HepG2 (cell line): ENCODE data around the gene NEURL3. TPM values are rescaled to one million over a fixed set of nuclear protein-coding genes. Genes with fewer than 3 reads are reported as not detected.

ENCODE experiments used
- ATAC-seq: fragments of 200-7000 bp; cut with Tn5 transposase; 3 replicates; pipeline ENCODE4 v1.9.1; 2020; ENCODE audit warnings: mild to moderate bottlenecking, moderate library complexity
- BruUV-seq: library from RNA; stranded (reverse); fragments of 400-500 nt; replicated peaks from 2 replicates; lab custom pipeline; 2021; lab: Mats Ljungman, UMichigan
- CTCF ChIA-PET: fragments of 300-600 bp; formaldehyde crosslinking; extraction: SDS; loops from one replicate; lab custom pipeline; 2021; ENCODE audit warnings: low total read pairs, inconsistent platforms, low intra/inter-chr PET ratio; lab: Yijun Ruan, JAX
- POLR2A ChIA-PET: fragments of 350-600 bp; sonication (Branson Sonifier 250); formaldehyde crosslinking; loops from one replicate; lab custom pipeline; 2020; ENCODE audit warnings: antibody characterized with exemption, inconsistent platforms; lab: Yijun Ruan, JAX
- DNase-seq: peaks from one replicate; pipeline ENCODE4 v3.0.0-alpha.2; 2015; ENCODE audit warnings: low spot score
- FAIRE-seq: peaks from 3 replicates; lab custom pipeline; 2011; peaks lifted over from hg19 to GRCh38; lab: Jason Lieb, UNC
- H2AFZ ChIP-seq: one replicate; pipeline ENCODE4 v1.6.1; 2011; ENCODE audit warnings: low read length, inconsistent platforms
- H3K27ac ChIP-seq: fragments of 300-600 bp; 3 replicates; pipeline ENCODE4 v1.8.0; 2011; ENCODE audit warnings: mixed run types, mild to moderate bottlenecking, mixed read lengths, low read length, inconsistent platforms; ENCODE audit not compliant: insufficient read depth; ENCODE audit errors: extremely low read length
- H3K27me3 ChIP-seq, 2 experiments: fragments of 200-600 bp in 1 of 2; 2 replicates in 1 of 2; 3 replicates in 1 of 2; pipeline versions ENCODE4 v1.6.0 to v1.8.0; 2011; ENCODE audit warnings: low read length in 2 of 2, mild to moderate bottlenecking in 2 of 2, moderate library complexity in 2 of 2, inconsistent platforms in 1 of 2; ENCODE audit not compliant: insufficient read depth in 2 of 2, control insufficient read depth in 1 of 2
- H3K36me3 ChIP-seq, 2 experiments: fragments of 200-600 bp in 1 of 2; replicated peaks in 1 of 2; 2 replicates in 1 of 2; 3 replicates in 1 of 2; pipeline versions ENCODE4 v1.5.1 to v1.8.0; 2011; ENCODE audit warnings: low read length in 2 of 2, inconsistent platforms in 1 of 2; ENCODE audit not compliant: insufficient read depth in 2 of 2, control insufficient read depth in 1 of 2
- H3K4me1 ChIP-seq: 2 replicates; pipeline ENCODE4 v1.5.1; 2012; ENCODE audit warnings: low read length, inconsistent platforms; ENCODE audit not compliant: insufficient read depth
- H3K4me2 ChIP-seq: 2 replicates; pipeline ENCODE4 v1.6.0; 2011; ENCODE audit warnings: low read depth, low read length, inconsistent platforms
- H3K4me3 ChIP-seq, 3 experiments: fragments of 200-600 bp in 1 of 3; sonication (generic), shearing (Covaris generic) in 1 of 3; replicated peaks in 1 of 3; 2 replicates each; pipeline ENCODE4 v1.5.1; 2011 to 2016; ENCODE audit warnings: low read length in 3 of 3, inconsistent platforms in 2 of 3, low read depth in 2 of 3, mild to moderate bottlenecking in 2 of 3, control low read depth in 1 of 3, mixed read lengths in 1 of 3; ENCODE audit not compliant: insufficient read depth in 1 of 3
- H3K79me2 ChIP-seq: one replicate; pipeline ENCODE4 v1.6.1; 2011; ENCODE audit warnings: low read length, inconsistent platforms; ENCODE audit not compliant: insufficient read depth
- H3K9ac ChIP-seq: 2 replicates; pipeline ENCODE4 v1.6.0; 2011; ENCODE audit warnings: mild to moderate bottlenecking, low read depth, low read length, inconsistent platforms; ENCODE audit not compliant: insufficient read depth
- H3K9me3 ChIP-seq: 2 replicates; pipeline ENCODE4 v1.5.1; 2012; ENCODE audit warnings: mild to moderate bottlenecking, low read length
- H4K20me1 ChIP-seq: 2 replicates; pipeline ENCODE4 v1.6.0; 2011; ENCODE audit warnings: inconsistent platforms, mild to moderate bottlenecking, low read length, moderate library complexity; ENCODE audit not compliant: insufficient read depth
- CHD4 ChIP-seq: fragments of 200-600 bp; sonication (generic); IDR thresholded peaks from 2 replicates; pipeline ENCODE4 v1.7.0; 2017; ENCODE audit warnings: mild to moderate bottlenecking, low read length, borderline replicate concordance
- HIVEP1 ChIP-seq: sonication (generic); formaldehyde crosslinking; IDR thresholded peaks from 2 replicates; pipeline ENCODE4 v1.4.0; 2020; ENCODE audit warnings: mild to moderate bottlenecking, missing genetic modification reagents
- HNRNPK ChIP-seq: fragments of 200-400 bp; formaldehyde crosslinking; IDR thresholded peaks from 2 replicates; pipeline ENCODE4 v1.6.1; 2018; ENCODE audit warnings: low read length, low read depth, moderate library complexity, mild to moderate bottlenecking; ENCODE audit not compliant: poor library complexity, severe bottlenecking
- HNRNPLL ChIP-seq: fragments of 200-400 bp; formaldehyde crosslinking; IDR thresholded peaks from 2 replicates; pipeline ENCODE4 v1.6.1; 2017; ENCODE audit warnings: mild to moderate bottlenecking, low read depth, low read length; ENCODE audit not compliant: poor library complexity, severe bottlenecking
- HOXA7 ChIP-seq: sonication (generic); formaldehyde crosslinking; IDR thresholded peaks from 2 replicates; pipeline ENCODE4 v1.8.1; 2022; ENCODE audit warnings: mild to moderate bottlenecking, missing genetic modification reagents, moderate library complexity
- RNF2 ChIP-seq: fragments of 450-650 bp; conservative IDR thresholded peaks from 2 replicates; pipeline ENCODE4 v1.6.1; 2016; ENCODE audit warnings: low read depth
- TBL1XR1 ChIP-seq: fragments of 150-350 bp; IDR thresholded peaks from 2 replicates; pipeline ENCODE4 v1.6.1; 2014; ENCODE audit warnings: borderline replicate concordance, low read length; ENCODE audit not compliant: partially characterized antibody
- ZFX ChIP-seq: sonication (generic); formaldehyde crosslinking; IDR thresholded peaks from 2 replicates; pipeline ENCODE4 v1.4.0; 2020; ENCODE audit warnings: mild to moderate bottlenecking, low read depth, missing genetic modification reagents, moderate library complexity
- ZIK1 ChIP-seq: sonication (generic); formaldehyde crosslinking; IDR thresholded peaks from 2 replicates; pipeline ENCODE4 v1.5.0; 2020; ENCODE audit warnings: mild to moderate bottlenecking, low read depth, missing genetic modification reagents, borderline replicate concordance
- ZMAT3 ChIP-seq: sonication (generic); formaldehyde crosslinking; conservative IDR thresholded peaks from 2 replicates; pipeline ENCODE4 v1.7.0; 2021; ENCODE audit warnings: missing genetic modification reagents
- ZNF205 ChIP-seq: IDR thresholded peaks from 2 replicates; pipeline ENCODE4 v1.6.1; 2018; ENCODE audit warnings: missing biosample characterization, missing genetic modification reagents
- ZNF460 ChIP-seq: sonication (generic); formaldehyde crosslinking; IDR thresholded peaks from 2 replicates; pipeline ENCODE4 v1.5.1; 2020; ENCODE audit warnings: missing genetic modification reagents, mild to moderate bottlenecking, borderline replicate concordance
- ZNF484 ChIP-seq: sonication (generic); formaldehyde crosslinking; IDR thresholded peaks from 2 replicates; pipeline ENCODE4 v1.5.1; 2020; ENCODE audit warnings: mild to moderate bottlenecking, low read depth, missing genetic modification reagents, borderline replicate concordance
- ZNF563 ChIP-seq: sonication (generic); formaldehyde crosslinking; IDR thresholded peaks from 2 replicates; pipeline ENCODE4 v1.8.0; 2022; ENCODE audit warnings: mild to moderate bottlenecking, moderate library complexity, missing genetic modification reagents
- ZNF879 ChIP-seq: sonication (generic); formaldehyde crosslinking; IDR thresholded peaks from 2 replicates; pipeline ENCODE4 v1.8.1; 2023; ENCODE audit warnings: missing genetic modification reagents
- WGBS: methylation state at CpG from one replicate; pipeline ENCODE4 v1.1.6; 2017; ENCODE audit warnings: low lambda C conversion rate; 5-methylcytosine and 5-hydroxymethylcytosine counted together
- in situ Hi-C: cut with HindIII; loops from 2 replicates; pipeline ENCODE4 v1.10.0; 2017; ENCODE audit warnings: low pct_unique_long_range_greater_than_20kb; ENCODE audit not compliant: extremely low pct_ligation_motif_present
- intact Hi-C: fragments of 100-400 bp; cut with micrococcal nuclease; formaldehyde crosslinking; loops from one replicate; pipeline ENCODE4 v1.10.0; 2022; ENCODE audit not compliant: unreplicated experiment
- polyA plus RNA-seq, 8 experiments: library from polyadenylated mRNA; depleted of rRNA in 3 of 8; stranded (reverse) in 7 of 8; unstranded in 1 of 8; fragments of >200 nt; fragmentation: Illumina TruSeq in 4 of 8; extraction: Trizol in 4 of 8; gene quantifications; 2 replicates each; pipeline versions ENCODE4 v1.2.1 to v1.2.3, GENCODE V29; 2011 to 2016; ENCODE audit warnings: low read depth in 4 of 8, missing spikeins in 1 of 8, mixed read lengths in 1 of 8; ENCODE audit not compliant: insufficient read depth in 1 of 8
- total RNA-seq, 5 experiments: library from RNA; depleted of rRNA; stranded (reverse); fragments of >200 nt; fragmentation: Illumina TruSeq; extraction: Trizol; gene quantifications; 2 replicates each; pipeline ENCODE4 v1.2.3, GENCODE V29; 2016; ENCODE audit warnings: low read depth in 1 of 5
- TF ChIP-seq, protein P1 (sequence below): sonication (generic); formaldehyde crosslinking; IDR thresholded peaks from 2 replicates; pipeline ENCODE4 v1.4.0; 2020; ENCODE audit warnings: low read depth, missing genetic modification reagents
- TF ChIP-seq, protein P2 (sequence below): IDR thresholded peaks from 2 replicates; pipeline ENCODE4 v1.6.1; 2016; ENCODE audit warnings: control low read depth
- TF ChIP-seq, protein P3 (sequence below): IDR thresholded peaks from 2 replicates; pipeline ENCODE4 v1.6.1; 2012; ENCODE audit warnings: inconsistent platforms

NEURL3 gene
- total and polyA plus RNA-seq, 2 of the 13 experiments (the other 11 are each of a cell fraction or from before 2014, with no cell fraction given) = 0.16 to 1.2 TPM

DNA sequence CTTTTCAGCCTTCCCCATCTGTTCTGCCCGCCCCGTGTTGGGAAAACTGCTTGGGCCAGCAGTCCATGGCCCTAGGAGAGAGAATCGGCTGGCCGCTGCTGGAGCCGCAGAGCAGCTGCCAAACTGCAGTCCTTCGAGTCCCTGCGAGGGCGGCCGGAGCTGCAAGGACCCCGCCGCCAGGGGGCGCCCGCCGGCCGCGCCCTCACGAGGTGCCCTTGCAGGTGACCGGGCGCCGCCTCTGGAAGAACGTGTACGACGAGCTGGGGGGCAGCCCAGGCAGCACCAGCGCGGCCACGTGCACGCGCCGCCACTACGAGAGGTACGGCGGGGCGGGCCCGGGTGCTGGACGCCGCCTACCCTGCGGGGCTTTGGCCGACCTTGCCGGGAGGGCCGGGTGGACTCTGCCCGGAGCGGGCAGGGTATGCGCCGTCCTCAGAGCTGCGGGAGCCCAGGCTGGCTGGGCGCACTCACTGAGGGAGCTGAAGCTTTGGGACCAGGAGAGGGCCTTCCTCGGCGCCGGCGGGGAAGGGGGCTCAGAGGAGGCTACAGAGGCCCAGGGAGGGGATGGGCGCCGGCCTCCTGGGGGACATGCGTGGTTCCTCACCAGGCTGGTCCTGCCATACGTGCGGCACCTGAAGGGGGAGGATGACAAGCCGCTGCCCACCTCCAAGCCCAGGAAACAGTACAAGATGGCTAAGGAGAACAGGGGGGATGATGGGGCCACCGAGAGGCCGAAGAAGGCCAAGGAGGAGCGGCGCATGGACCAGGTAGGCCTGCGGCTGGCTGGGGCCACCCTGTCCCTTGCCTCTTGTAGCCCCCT is 45.0 kb upstream of the NEURL3 start:
- ChIA-PET POLR2A (interaction anchor here (0.5 to 2.2 kb wide), 14 partner anchors 12 to 562 kb away, joined by 3 to 18 read pairs (median 4); partner anchors contain the start of genes CNNM3 and CNNM4), CTCF (interaction anchor here (0.8 to 1.7 kb wide), 5 partner anchors 13 to 410 kb away, joined by 3 to 8 read pairs (median 4); partner anchors contain the start of gene CNNM4)
- H3K9ac ChIP-seq = peak overlapping the region; percentile 74
- no peaks in the 10 kb centered on the region; a peak in 1 of 5 replicates for H3K36me3 ChIP-seq
- H3K27me3 ChIP-seq = no peaks in the 10 kb centered on the region
- in situ Hi-C loops (no loop called here), intact Hi-C loops (loop anchor here (1.0 to 5.0 kb wide), 5 partner anchors 52 to 410 kb away; no protein-coding TSS in a partner anchor)
- H4K20me1 ChIP-seq = no peaks in the 10 kb centered on the region
- no peaks in the 10 kb centered on the region for H3K79me2 ChIP-seq
- 26% methylated on average over 44 of the region's 61 CpGs for WGBS
- FAIRE-seq = peak; percentile 60
- BruUV-seq = no TSS peak
- peak; percentile 88 for DNase-seq
- H3K4me3 ChIP-seq = peak overlapping the region; percentile 45 to 78 (median 66); a peak in 5 of 6 replicates
- H3K9me3 ChIP-seq = no peaks in the 10 kb centered on the region
- peak overlapping the region; percentile 80 for H3K27ac ChIP-seq
- peak; percentile 90 for ATAC-seq
- H2AFZ ChIP-seq = no peak overlapping the region
- H3K4me1 ChIP-seq = peaks cover 41% of the 10 kb centered on the region
- peak overlapping the region; percentile 89 for H3K4me2 ChIP-seq
- TF ChIP-seq CHD4 = no peak
- TF ChIP-seq TBL1XR1 = peak; percentile 77
- peak; percentile 83; the same call in 1 of the 2 replicates for TF ChIP-seq ZNF563 (CRISPR knock-in tag)
- TF ChIP-seq ZNF460 (CRISPR knock-in tag) = no peak
- TF ChIP-seq RNF2 = peak; percentile 93
- TF ChIP-seq ZNF484 = no peak
- no peak for TF ChIP-seq ZNF879 (CRISPR knock-in tag)
- peak; percentile 90 for TF ChIP-seq ZFX (CRISPR knock-in tag)
- peak; percentile 96 for TF ChIP-seq ZMAT3 (CRISPR knock-in tag)
- TF ChIP-seq, protein P1, sequence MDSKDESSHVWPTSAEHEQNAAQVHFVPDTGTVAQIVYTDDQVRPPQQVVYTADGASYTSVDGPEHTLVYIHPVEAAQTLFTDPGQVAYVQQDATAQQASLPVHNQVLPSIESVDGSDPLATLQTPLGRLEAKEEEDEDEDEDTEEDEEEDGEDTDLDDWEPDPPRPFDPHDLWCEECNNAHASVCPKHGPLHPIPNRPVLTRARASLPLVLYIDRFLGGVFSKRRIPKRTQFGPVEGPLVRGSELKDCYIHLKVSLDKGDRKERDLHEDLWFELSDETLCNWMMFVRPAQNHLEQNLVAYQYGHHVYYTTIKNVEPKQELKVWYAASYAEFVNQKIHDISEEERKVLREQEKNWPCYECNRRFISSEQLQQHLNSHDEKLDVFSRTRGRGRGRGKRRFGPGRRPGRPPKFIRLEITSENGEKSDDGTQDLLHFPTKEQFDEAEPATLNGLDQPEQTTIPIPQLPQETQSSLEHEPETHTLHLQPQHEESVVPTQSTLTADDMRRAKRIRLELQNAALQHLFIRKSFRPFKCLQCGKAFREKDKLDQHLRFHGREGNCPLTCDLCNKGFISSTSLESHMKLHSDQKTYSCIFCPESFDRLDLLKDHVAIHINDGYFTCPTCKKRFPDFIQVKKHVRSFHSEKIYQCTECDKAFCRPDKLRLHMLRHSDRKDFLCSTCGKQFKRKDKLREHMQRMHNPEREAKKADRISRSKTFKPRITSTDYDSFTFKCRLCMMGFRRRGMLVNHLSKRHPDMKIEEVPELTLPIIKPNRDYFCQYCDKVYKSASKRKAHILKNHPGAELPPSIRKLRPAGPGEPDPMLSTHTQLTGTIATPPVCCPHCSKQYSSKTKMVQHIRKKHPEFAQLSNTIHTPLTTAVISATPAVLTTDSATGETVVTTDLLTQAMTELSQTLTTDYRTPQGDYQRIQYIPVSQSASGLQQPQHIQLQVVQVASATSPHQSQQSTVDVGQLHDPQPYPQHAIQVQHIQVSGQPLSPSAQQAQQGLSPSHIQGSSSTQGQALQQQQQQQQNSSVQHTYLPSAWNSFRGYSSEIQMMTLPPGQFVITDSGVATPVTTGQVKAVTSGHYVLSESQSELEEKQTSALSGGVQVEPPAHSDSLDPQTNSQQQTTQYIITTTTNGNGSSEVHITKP (CRISPR knock-in tag) = no peak
- peak; percentile 86 for TF ChIP-seq ZNF205 (CRISPR knock-in tag)
- TF ChIP-seq, protein P2, sequence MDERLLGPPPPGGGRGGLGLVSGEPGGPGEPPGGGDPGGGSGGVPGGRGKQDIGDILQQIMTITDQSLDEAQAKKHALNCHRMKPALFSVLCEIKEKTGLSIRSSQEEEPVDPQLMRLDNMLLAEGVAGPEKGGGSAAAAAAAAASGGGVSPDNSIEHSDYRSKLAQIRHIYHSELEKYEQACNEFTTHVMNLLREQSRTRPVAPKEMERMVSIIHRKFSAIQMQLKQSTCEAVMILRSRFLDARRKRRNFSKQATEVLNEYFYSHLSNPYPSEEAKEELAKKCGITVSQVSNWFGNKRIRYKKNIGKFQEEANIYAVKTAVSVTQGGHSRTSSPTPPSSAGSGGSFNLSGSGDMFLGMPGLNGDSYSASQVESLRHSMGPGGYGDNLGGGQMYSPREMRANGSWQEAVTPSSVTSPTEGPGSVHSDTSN (CRISPR knock-in tag) = no peak
- peak; percentile 94 for TF ChIP-seq ZIK1
- TF ChIP-seq HNRNPK = peak; percentile 76
- TF ChIP-seq, protein P3, sequence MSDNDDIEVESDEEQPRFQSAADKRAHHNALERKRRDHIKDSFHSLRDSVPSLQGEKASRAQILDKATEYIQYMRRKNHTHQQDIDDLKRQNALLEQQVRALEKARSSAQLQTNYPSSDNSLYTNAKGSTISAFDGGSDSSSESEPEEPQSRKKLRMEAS = peak; percentile 100
- peak; percentile 70 for TF ChIP-seq HIVEP1 (CRISPR knock-in tag)
- peak; percentile 78 for TF ChIP-seq HNRNPLL
- peak; percentile 86; the same call in 1 of the 2 replicates for TF ChIP-seq HOXA7 (CRISPR knock-in tag)
